H1 (cell line): ENCODE data around the gene NCLN. TPM values are rescaled to one million over a fixed set of nuclear protein-coding genes. Genes with fewer than 3 reads are reported as not detected.

Source experiments
- CTCF ChIA-PET: fragments of 300-600 bp; sonication (Branson Sonifier 250); formaldehyde crosslinking; loops from one replicate; lab custom pipeline; 2021; ENCODE audit not compliant: partially characterized antibody; lab: Charles Lee
- POLR2A ChIA-PET: fragments of 300-600 bp; sonication (Branson Sonifier 250); formaldehyde crosslinking; loops from one replicate; lab custom pipeline; 2021; ENCODE audit warnings: inconsistent platforms; ENCODE audit not compliant: partially characterized antibody; lab: Charles Lee
- DNase-seq, 2 experiments: peaks; one replicate each; pipeline versions ENCODE4 v3.0.0 to v3.0.0-alpha.2; 2010 to 2022; ENCODE audit warnings: low spot score in 2 of 2, low read depth in 1 of 2, mixed read lengths in 1 of 2
- FAIRE-seq: peaks from 2 replicates; lab custom pipeline; 2011; peaks lifted over from hg19 to GRCh38; lab: Jason Lieb, UNC
- H2AFZ ChIP-seq: 2 replicates; pipeline ENCODE4 v1.8.1; 2012; ENCODE audit warnings: low read length, inconsistent platforms
- H2AK5ac ChIP-seq: 2 replicates; pipeline ENCODE4 v1.6.1; 2013; ENCODE audit warnings: low read depth, low read length
- H2BK120ac ChIP-seq: replicated peaks from 2 replicates; pipeline ENCODE3; 2013; ENCODE audit warnings: low read depth, low read length, inconsistent platforms
- H2BK12ac ChIP-seq: 2 replicates; pipeline ENCODE4 v1.6.1; 2013; ENCODE audit warnings: low read depth, low read length
- H2BK15ac ChIP-seq: 2 replicates; pipeline ENCODE4 v1.6.1; 2013; ENCODE audit warnings: low read length
- H2BK20ac ChIP-seq: 2 replicates; pipeline ENCODE4 v1.6.1; 2013; ENCODE audit warnings: low read length
- H2BK5ac ChIP-seq: 2 replicates; pipeline ENCODE4 v1.6.1; 2013; ENCODE audit warnings: low read depth, low read length
- H3K14ac ChIP-seq: 2 replicates; pipeline ENCODE4 v1.6.1; 2013; ENCODE audit warnings: inconsistent platforms; ENCODE audit not compliant: insufficient read length
- H3K18ac ChIP-seq: 2 replicates; pipeline ENCODE4 v1.6.1; 2013; ENCODE audit warnings: low read length; ENCODE audit errors: extremely low read depth
- H3K23ac ChIP-seq: 2 replicates; pipeline ENCODE4 v1.6.1; 2013; ENCODE audit warnings: inconsistent platforms; ENCODE audit not compliant: insufficient read length
- H3K23me2 ChIP-seq: 2 replicates; pipeline ENCODE4 v1.6.1; 2013; ENCODE audit warnings: low read depth, low read length
- H3K27ac ChIP-seq: 2 replicates; pipeline ENCODE4 v1.6.1; 2011; ENCODE audit warnings: low read depth, low read length, inconsistent platforms
- H3K27me3 ChIP-seq, 4 experiments: replicated peaks in 1 of 4; 1 replicate in 1 of 4; 2 replicates in 3 of 4; pipeline versions ENCODE4 v1.6.1 to v1.8.1; 2011 to 2013; ENCODE audit warnings: low read length in 3 of 4, mild to moderate bottlenecking in 3 of 4, inconsistent platforms in 2 of 4, mixed read lengths in 2 of 4, moderate library complexity in 1 of 4; ENCODE audit not compliant: control insufficient read depth in 3 of 4, insufficient read depth in 3 of 4; ENCODE audit errors: extremely low read depth in 1 of 4
- H3K36me3 ChIP-seq, 4 experiments: 2 replicates each; pipeline versions ENCODE4 v1.6.1 to v1.8.1; 2011 to 2013; ENCODE audit warnings: mild to moderate bottlenecking in 4 of 4, low read length in 3 of 4, moderate library complexity in 2 of 4, control low read depth in 1 of 4, inconsistent platforms in 1 of 4; ENCODE audit not compliant: insufficient read depth in 4 of 4, control insufficient read depth in 2 of 4
- H3K4ac ChIP-seq: replicated peaks from 2 replicates; pipeline ENCODE3; 2013; ENCODE audit warnings: low read length, low read depth, mixed read lengths, inconsistent platforms; ENCODE audit not compliant: insufficient read length
- H3K4me1 ChIP-seq, 4 experiments: replicated peaks in 1 of 4; 1 replicate in 1 of 4; 2 replicates in 3 of 4; pipeline versions ENCODE4 v1.6.1 to v1.8.1; 2011 to 2013; ENCODE audit warnings: low read length in 3 of 4, inconsistent platforms in 2 of 4, mixed read lengths in 1 of 4; ENCODE audit not compliant: insufficient read depth in 4 of 4, control insufficient read depth in 3 of 4
- H3K4me2 ChIP-seq, 2 experiments: 2 replicates each; pipeline versions ENCODE4 v1.6.1 to v1.8.1; 2011 to 2013; ENCODE audit warnings: low read depth in 2 of 2, low read length in 2 of 2, control low read depth in 1 of 2, inconsistent platforms in 1 of 2, mild to moderate bottlenecking in 1 of 2; ENCODE audit not compliant: insufficient read depth in 1 of 2
- H3K4me3 ChIP-seq, 4 experiments: fragments of 200-600, 300-600 bp in 1 of 4; sonication (generic), shearing (Covaris generic), sonication (Bioruptor Twin) in 1 of 4; 2 replicates each; pipeline versions ENCODE4 v1.5.1 to v1.8.1; 2011 to 2016; ENCODE audit warnings: low read length in 4 of 4, low read depth in 3 of 4, control low read depth in 2 of 4, inconsistent platforms in 2 of 4, mild to moderate bottlenecking in 2 of 4, mixed read lengths in 1 of 4, moderate library complexity in 1 of 4; ENCODE audit not compliant: insufficient read depth in 2 of 4; ENCODE audit errors: extremely low read depth in 1 of 4
- H3K56ac ChIP-seq: replicated peaks from 2 replicates; pipeline ENCODE3; 2013; ENCODE audit warnings: low read depth, mild to moderate bottlenecking, mixed read lengths, low read length, inconsistent platforms; ENCODE audit not compliant: insufficient read length
- H3K79me1 ChIP-seq: 2 replicates; pipeline ENCODE4 v1.6.1; 2013; ENCODE audit warnings: low read depth, low read length, control low read depth
- H3K79me2 ChIP-seq, 2 experiments: 2 replicates each; pipeline versions ENCODE4 v1.6.1 to v1.8.1; 2012 to 2013; ENCODE audit warnings: low read length in 2 of 2, mild to moderate bottlenecking in 2 of 2, inconsistent platforms in 1 of 2; ENCODE audit not compliant: insufficient read depth in 2 of 2, control insufficient read depth in 1 of 2
- H3K9ac ChIP-seq, 4 experiments: replicated peaks in 1 of 4; 1 replicate in 1 of 4; 2 replicates in 3 of 4; pipeline versions ENCODE4 v1.6.1 to v1.8.1; 2011 to 2013; ENCODE audit warnings: low read depth in 3 of 4, low read length in 3 of 4, control low read depth in 2 of 4, mild to moderate bottlenecking in 2 of 4, moderate library complexity in 2 of 4, inconsistent platforms in 1 of 4; ENCODE audit errors: extremely low read depth in 1 of 4
- H3K9me3 ChIP-seq, 2 experiments: 2 replicates each; pipeline versions ENCODE4 v1.6.1 to v1.8.1; 2012 to 2013; ENCODE audit warnings: mild to moderate bottlenecking in 2 of 2, moderate library complexity in 2 of 2, control low read depth in 1 of 2, inconsistent platforms in 1 of 2, low read depth in 1 of 2, low read length in 1 of 2, mixed read lengths in 1 of 2; ENCODE audit not compliant: insufficient read depth in 2 of 2
- H4K20me1 ChIP-seq, 2 experiments: replicated peaks in 1 of 2; 2 replicates each; pipeline versions ENCODE3 to v1.8.1; 2011 to 2013; ENCODE audit warnings: inconsistent platforms in 2 of 2, low read length in 2 of 2, mild to moderate bottlenecking in 1 of 2; ENCODE audit not compliant: insufficient read depth in 2 of 2, control insufficient read depth in 1 of 2
- H4K5ac ChIP-seq: 2 replicates; pipeline ENCODE4 v1.6.1; 2013; ENCODE audit warnings: low read length, low read depth, mixed read lengths, inconsistent platforms; ENCODE audit not compliant: insufficient read length
- H4K8ac ChIP-seq: 2 replicates; pipeline ENCODE4 v1.8.0; 2013; ENCODE audit warnings: mild to moderate bottlenecking, moderate library complexity, low read length, inconsistent platforms; ENCODE audit not compliant: insufficient read depth; ENCODE audit errors: extremely low read depth
- H4K91ac ChIP-seq: replicated peaks from 2 replicates; pipeline ENCODE3; 2013; ENCODE audit warnings: low read length, mixed read lengths, inconsistent platforms; ENCODE audit not compliant: insufficient read length
- ATF3 ChIP-seq: IDR thresholded peaks from 2 replicates; pipeline ENCODE4 v1.6.1; 2011; ENCODE audit warnings: low read depth, mild to moderate bottlenecking, low read length; ENCODE audit not compliant: insufficient read depth
- CHD1 ChIP-seq: IDR thresholded peaks from 2 replicates; pipeline ENCODE4 v1.6.1; 2012; ENCODE audit warnings: low read depth, low read length, improper control_type of control experiment
- CHD2 ChIP-seq: IDR thresholded peaks from 2 replicates; pipeline ENCODE4 v1.6.1; 2012; ENCODE audit warnings: low read length, improper control_type of control experiment
- EP300 ChIP-seq, 2 experiments: IDR thresholded peaks; 1 replicate in 1 of 2; 2 replicates in 1 of 2; pipeline ENCODE4 v1.6.1; 2011 to 2012; ENCODE audit warnings: low read depth in 2 of 2, low read length in 2 of 2, mild to moderate bottlenecking in 2 of 2, borderline replicate concordance in 1 of 2, inconsistent platforms in 1 of 2, moderate library complexity in 1 of 2
- GTF2F1 ChIP-seq: IDR thresholded peaks from 2 replicates; pipeline ENCODE4 v1.6.1; 2012; ENCODE audit warnings: low read depth, low read length, improper control_type of control experiment, borderline replicate concordance
- JUN ChIP-seq: IDR thresholded peaks from 2 replicates; pipeline ENCODE4 v1.6.1; 2011; ENCODE audit warnings: low read depth, mild to moderate bottlenecking, improper control_type of control experiment, low read length
- MAFK ChIP-seq: IDR thresholded peaks from 2 replicates; pipeline ENCODE4 v1.6.1; 2012; ENCODE audit warnings: low read depth, mild to moderate bottlenecking, improper control_type of control experiment, low read length
- POLR2A ChIP-seq, 2 experiments: IDR thresholded peaks; 1 replicate in 1 of 2; 2 replicates in 1 of 2; pipeline ENCODE4 v1.6.1; 2011; ENCODE audit warnings: low read depth in 2 of 2, low read length in 2 of 2, mild to moderate bottlenecking in 2 of 2; ENCODE audit errors: control extremely low read depth in 1 of 2
- RFX5 ChIP-seq: IDR thresholded peaks from 2 replicates; pipeline ENCODE4 v1.6.1; 2011; ENCODE audit warnings: low read depth, low read length, improper control_type of control experiment, borderline replicate concordance
- SIX5 ChIP-seq: IDR thresholded peaks from 2 replicates; pipeline ENCODE4 v1.6.1; 2011; ENCODE audit warnings: mild to moderate bottlenecking, low read depth, low read length
- ZNF274 ChIP-seq: IDR thresholded peaks from 2 replicates; pipeline ENCODE4 v1.7.0; 2012; ENCODE audit warnings: low read length, borderline replicate concordance; ENCODE audit errors: extremely low read depth
- WGBS, 2 experiments: shearing (Covaris generic) in 1 of 2; methylation state at CpG; one replicate each; pipeline versions ENCODE4 v1.1.6 to v1.1.7; 2013 to 2015; ENCODE audit warnings: low lambda C conversion rate in 2 of 2, mixed read lengths in 2 of 2, inconsistent platforms in 1 of 2, low coverage in 1 of 2, missing lambda C conversion rate in 1 of 2; ENCODE audit not compliant: insufficient replicate concordance in 2 of 2, insufficient coverage in 1 of 2, insufficient read length in 1 of 2; ENCODE audit errors: extremely low coverage in 1 of 2, missing lambda C conversion rate in 1 of 2; 5-methylcytosine and 5-hydroxymethylcytosine counted together
- polyA plus RNA-seq, 7 experiments: library from polyadenylated mRNA; depleted of rRNA in 3 of 7; stranded (reverse) in 5 of 7; unstranded in 2 of 7; fragments of >200 nt in 5 of 7; fragments of 200-250 nt in 2 of 7; gene quantifications; 1 replicate in 5 of 7; 2 replicates in 1 of 7; 4 replicates in 1 of 7; pipeline versions ENCODE4 v1.2.1 to v1.2.3, GENCODE V29; 2011 to 2013; ENCODE audit warnings: missing spikeins in 2 of 7, mixed read lengths in 2 of 7
- total RNA-seq: library from RNA; stranded (reverse); fragmentation: NEBNext Ultra II Directional; extraction: Animal tissue kit (Norgen Biotek cat#: 25700); gene quantifications from 2 replicates; pipeline ENCODE4 v1.2.1, GENCODE V29; 2021

Gene NCLN
- total and polyA plus RNA-seq, 2 of the 8 experiments (the other 6 are each of a cell fraction or from before 2014, with no cell fraction given), result 89.2 to 103 TPM

GRCh38 chr19:3251229-3251628 lies 65.5 kb downstream of the NCLN start:
- no peak overlapping the region for H3K9ac ChIP-seq
- no peak overlapping the region for H2BK120ac ChIP-seq
- peaks cover 0 to 3% (median 0%) of the 10 kb centered on the region in 4 experiments; a peak in 1 of 7 replicates for H3K4me1 ChIP-seq
- no peak overlapping the region for H3K23ac ChIP-seq
- H2BK15ac ChIP-seq, result no peak overlapping the region
- peaks cover 9% of the 10 kb centered on the region; the same call in 1 of the 2 replicates for H3K23me2 ChIP-seq
- no peak overlapping the region for H3K4ac ChIP-seq
- no peak overlapping the region for H3K4me2 ChIP-seq
- no peak overlapping the region for H3K14ac ChIP-seq
- no peak overlapping the region for H4K8ac ChIP-seq
- TF ChIP-seq ATF3, result no peak
- TF ChIP-seq CHD2, result no peak
- TF ChIP-seq ZNF274, result no peak
- no peak for TF ChIP-seq CHD1
- TF ChIP-seq GTF2F1, result no peak
- no peak for TF ChIP-seq MAFK
- no peak for TF ChIP-seq RFX5
- TF ChIP-seq EP300 (IDR thresholded peaks at IDR 0.05; ENCODE audit: borderline replicate concordance in 1 of 2, low read depth in 2 of 2, low read length in 2 of 2), result no peak
- no peak for TF ChIP-seq SIX5
- TF ChIP-seq POLR2A (IDR thresholded peaks at IDR 0.05; ENCODE audit: control extremely low read depth in 1 of 2, low read depth in 2 of 2, low read length in 2 of 2), result no peak
- TF ChIP-seq JUN, result no peak
- no peak overlapping the region for H2AFZ ChIP-seq
- H2AK5ac ChIP-seq, result no peak overlapping the region
- 72% methylated on average over 6 of the region's 8 CpGs; no CpG with 5 or more reads in 1 of the 2 experiments for WGBS, 2 experiments
- H3K27me3 ChIP-seq, result no peaks in the 10 kb centered on the region; a peak in 1 of 7 replicates
- H4K5ac ChIP-seq, result no peak overlapping the region
- H3K79me1 ChIP-seq, result no peaks in the 10 kb centered on the region
- no peak overlapping the region for H3K27ac ChIP-seq
- no peak overlapping the region for H3K4me3 ChIP-seq
- H4K91ac ChIP-seq, result no peak overlapping the region
- no peak for DNase-seq
- ChIA-PET CTCF (interaction anchor here (0.7 to 2.3 kb wide), 8 partner anchors 9 to 28 kb away, joined by 3 to 9 read pairs (median 4); no protein-coding TSS in a partner anchor), POLR2A (no interaction called here)
- H2BK20ac ChIP-seq, result no peak overlapping the region
- no peak overlapping the region for H2BK12ac ChIP-seq
- H3K79me2 ChIP-seq, result no peaks in the 10 kb centered on the region
- no peak overlapping the region for H2BK5ac ChIP-seq
- peaks cover 3 to 8% of the 10 kb centered on the region in 2 experiments; a peak in 2 of 4 replicates for H3K9me3 ChIP-seq
- FAIRE-seq, result no peak
- peaks cover 0 to 2% (median 0%) of the 10 kb centered on the region in 4 experiments; a peak in 2 of 8 replicates for H3K36me3 ChIP-seq
- H3K56ac ChIP-seq, result no peak overlapping the region
- no peak overlapping the region for H3K18ac ChIP-seq
- peaks cover 2 to 11% of the 10 kb centered on the region in 2 experiments for H4K20me1 ChIP-seq
